ENCODE results near the gene ANTXR2.

Gene ANTXR2

DNA sequence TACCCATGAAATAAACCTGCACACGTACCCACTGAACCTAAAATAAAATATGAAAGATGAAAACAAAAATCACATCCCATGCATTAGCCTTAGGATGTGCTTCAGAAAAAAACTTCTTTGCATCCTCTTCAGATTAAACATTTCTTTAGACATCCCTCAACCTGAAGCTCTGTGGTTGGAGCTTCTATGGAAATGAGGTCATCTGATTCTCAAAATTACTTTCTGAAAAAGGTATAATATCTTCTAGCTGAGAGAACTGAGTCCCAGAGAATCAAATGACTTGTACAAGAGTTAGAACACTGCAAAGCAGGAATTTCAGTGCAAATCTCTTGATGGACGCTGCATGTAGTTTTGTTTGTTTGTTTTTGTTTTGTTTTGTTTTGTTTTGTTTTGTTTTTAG, 19.1 kb upstream of the ANTXR2 start:
- no peak for DNase-seq (ENCODE audit: low read depth in 1 of 2, low spot score in 1 of 2)

DNA sequence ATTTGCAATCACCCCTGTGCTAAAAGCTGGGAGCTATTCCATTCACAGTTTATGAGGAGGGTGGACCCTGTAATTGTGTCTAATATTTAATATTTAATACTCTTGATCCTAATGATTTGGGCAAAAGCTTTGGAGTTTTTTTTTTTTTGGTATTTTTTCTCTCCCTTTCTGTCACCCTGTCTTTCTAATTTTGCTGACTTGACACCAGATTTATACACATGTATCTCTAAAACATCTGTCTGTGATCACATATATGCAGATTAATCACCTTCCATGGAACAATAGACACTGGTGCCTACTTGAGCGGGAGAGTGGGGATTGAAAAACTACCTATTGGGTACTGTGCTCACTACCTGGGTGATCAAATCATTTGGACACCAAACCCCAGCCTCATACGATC, 18.7 kb upstream of the ANTXR2 start:
- DNase-seq (ENCODE audit: low read depth in 1 of 2, low spot score in 1 of 2) = no peak

DNA sequence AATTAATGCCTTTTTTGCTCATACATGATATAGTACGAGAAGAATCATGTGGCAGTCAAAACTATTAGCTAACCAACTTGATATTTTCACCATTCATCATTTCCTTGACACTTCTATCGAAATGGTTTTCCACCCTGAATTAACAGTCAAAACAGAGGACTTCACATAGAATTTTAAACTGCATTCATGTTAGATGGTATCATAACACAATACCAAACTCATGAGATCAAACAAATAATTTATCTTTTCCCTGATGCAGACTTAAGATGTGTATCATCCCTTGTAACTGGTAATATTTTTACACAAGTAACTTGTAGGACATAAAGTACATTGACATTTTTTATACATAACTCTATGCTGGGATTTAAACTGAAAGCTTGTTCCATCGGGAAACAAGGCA, 18.2 kb upstream of the ANTXR2 start:
- no peak for DNase-seq (ENCODE audit: low read depth in 1 of 2, low spot score in 1 of 2)

DNA sequence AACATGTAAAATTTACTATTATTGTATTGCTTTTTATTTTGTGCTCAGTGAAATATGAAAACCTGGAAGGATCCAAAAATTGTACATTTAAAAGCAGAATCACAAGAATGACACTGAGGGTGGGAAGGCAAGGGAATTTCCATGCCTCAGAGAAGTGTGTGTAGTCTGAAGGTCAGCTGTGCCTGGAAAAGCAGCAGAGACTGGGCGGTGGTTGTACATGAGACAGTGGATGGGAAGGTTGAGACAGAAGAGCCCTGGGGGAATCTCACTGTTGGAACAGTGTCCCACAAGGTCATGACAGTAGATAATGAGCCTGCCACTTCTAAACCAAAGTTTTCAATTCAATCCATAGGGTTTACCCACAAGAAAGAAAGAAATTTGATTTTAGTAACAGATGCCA, 17.1 kb upstream of the ANTXR2 start:
- DNase-seq (ENCODE audit: low read depth in 1 of 2, low spot score in 1 of 2) = no peak

DNA sequence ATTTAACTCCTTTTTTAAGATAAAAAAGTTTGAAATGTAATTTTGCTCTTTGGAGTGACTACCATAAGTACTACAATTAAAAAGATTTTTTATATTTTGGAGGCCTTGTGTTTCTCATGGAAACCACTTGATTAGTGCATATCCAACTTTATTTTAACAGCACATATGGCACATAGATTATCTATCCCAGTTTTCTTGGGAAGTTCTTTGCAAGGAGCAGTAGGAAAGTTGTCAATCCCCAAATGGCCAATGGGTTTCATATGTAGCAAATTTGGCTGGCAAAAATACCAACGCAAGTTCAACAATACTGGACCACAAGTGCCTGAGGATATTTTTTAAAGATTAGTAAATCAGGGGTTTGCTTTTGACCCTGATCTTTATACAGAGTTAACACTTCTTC, 15.4 kb upstream of the ANTXR2 start:
- no peak for DNase-seq (ENCODE audit: low read depth in 1 of 2, low spot score in 1 of 2)

DNA sequence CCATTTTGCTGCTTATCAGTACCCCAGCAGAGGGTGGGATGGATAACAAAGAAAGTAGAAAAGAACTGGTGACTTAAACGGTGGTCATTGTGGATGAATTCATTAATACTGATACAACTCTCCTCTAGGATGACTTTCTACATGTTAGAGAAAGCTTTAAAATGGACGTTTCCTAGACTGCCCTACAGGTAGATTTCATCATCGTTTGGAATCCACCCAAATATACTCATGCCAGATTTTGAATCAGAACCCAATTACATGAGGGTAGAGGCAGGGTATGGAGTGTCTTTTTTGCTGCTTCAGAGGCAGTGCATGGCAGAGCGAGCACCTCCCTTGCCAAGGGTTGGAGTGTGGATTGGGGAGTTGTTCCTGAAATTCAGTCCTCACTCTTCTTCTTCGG, 13.3 kb upstream of the ANTXR2 start:
- DNase-seq (ENCODE audit: low read depth in 1 of 2, low spot score in 1 of 2) = no peak

DNA sequence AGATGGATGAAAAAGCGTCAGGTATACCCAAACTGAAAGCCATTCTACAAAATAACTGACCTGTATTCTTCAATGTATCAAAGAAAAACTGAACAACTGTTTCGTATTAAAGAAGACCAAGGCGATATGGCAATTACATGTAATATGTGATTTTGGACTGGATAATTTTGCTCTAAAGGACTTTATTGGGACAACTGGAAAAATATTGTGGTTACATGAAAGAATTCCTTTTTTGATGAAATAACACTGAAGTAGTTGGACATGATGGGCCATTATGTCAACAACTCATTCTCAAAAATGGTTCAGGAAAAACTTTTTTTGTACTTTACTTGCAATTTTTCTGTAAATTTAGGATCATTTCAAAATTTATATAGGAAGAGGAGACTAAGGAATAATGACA, 12.1 kb upstream of the ANTXR2 start:
- no peak for DNase-seq (ENCODE audit: low read depth in 1 of 2, low spot score in 1 of 2)

DNA sequence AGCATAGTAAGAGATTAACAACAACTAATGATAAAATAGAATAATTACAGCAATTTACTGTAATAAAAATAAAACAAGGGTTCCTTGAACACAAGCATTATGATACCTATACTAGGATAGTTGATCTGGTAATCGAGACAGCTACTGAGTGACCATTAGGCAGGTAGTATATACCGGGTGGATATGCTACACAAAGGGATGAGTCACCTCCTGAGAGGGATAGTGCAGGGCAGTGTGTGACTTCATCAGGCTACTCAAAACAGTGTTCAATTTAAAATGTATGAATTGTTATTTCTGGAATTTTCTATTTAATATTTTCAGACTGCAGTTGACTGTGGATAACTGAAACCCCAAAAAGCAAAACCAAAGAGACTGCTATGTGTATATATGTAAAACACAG, 9.7 kb upstream of the ANTXR2 start:
- no peak for DNase-seq (ENCODE audit: low read depth in 1 of 2, low spot score in 1 of 2)

DNA sequence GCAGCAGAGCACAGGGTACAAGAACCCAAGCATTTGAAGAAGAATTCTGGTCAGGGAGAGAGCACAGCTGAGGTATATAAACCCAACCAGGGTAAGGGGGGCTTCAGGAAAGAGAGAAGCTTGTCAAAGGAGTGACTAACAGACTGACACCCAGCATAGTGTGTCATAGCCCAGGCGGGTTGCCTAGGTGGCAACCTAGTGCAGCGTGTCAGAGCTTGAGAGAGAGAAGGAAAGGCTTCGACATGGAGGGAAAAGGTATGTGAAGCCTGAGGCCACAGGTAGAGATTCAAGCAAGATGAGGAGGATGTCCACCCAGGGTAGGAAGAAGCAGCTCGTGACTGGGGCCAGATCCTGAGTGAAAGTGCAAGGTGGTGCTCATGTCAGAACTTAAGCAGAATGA, 8.5 kb upstream of the ANTXR2 start:
- no peak for DNase-seq (ENCODE audit: low read depth in 1 of 2, low spot score in 1 of 2)

DNA sequence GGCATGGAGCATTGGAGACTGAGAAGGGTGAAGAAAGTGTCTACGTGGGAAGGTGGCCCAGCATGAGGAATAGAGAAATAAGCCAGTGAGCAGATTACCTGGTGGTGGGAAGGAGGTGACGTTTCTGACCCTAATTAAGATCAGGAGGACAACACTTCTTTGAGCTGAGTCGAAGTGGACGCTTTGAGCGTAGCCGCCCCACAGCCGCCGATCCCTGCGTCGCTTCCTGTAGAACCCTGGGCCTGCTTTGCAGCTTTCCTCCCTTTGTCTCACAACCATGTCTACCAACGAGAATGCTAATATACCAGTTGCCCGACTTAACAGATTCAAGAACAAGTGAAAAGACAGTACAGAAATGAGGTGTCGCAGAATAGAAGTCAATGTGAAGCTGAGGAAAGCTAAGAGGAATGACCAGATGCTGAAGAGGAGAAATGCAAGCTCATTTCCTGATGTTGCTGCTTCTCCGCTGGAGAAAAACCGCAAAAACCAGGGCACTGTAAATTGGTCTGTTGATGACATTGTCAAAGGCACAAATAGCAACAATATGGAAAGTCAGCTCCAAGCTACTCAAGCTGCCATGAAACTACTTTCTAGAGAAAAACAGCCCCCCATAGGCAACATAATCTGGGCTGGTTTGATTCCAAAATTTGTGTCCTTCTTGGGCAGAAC, 6.4 kb upstream of the ANTXR2 start:
- no peak for DNase-seq (ENCODE audit: low read depth in 1 of 2, low spot score in 1 of 2)

DNA sequence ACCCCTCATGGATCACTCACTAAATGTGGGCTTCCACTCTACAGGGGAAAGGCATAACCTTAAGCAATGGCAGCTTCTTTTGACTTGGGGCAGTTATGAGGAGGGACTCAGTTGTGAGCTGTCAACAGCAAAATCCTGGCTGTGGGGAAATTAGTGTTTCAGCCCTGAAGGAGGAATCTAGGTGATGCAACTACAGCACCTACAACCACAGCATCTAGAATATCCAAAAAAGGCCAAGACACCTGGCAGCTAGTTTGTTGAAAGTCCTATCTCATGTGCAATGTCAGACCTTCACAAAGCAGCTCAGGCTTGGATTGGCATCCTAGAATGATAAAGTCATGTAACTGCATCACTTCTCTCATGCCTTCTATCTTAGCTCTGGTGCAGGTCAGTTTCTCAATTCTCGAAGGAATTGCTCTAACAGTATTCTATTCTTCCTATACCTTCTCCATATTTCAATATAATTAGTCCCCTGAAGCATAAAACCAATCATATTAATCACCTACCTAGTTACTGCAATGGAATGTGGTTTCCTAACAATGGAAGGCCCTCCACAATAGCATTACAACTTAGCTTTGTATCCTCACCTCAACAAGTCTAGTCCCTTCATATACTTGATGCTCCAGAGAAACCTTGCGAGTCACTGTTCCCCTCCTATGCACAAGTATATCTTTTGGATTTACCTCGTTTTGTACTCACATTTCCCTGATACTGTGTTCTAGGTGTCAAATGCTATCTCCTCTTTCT, 5.5 kb upstream of the ANTXR2 start:
- no peak for DNase-seq (ENCODE audit: low read depth in 1 of 2, low spot score in 1 of 2)

DNA sequence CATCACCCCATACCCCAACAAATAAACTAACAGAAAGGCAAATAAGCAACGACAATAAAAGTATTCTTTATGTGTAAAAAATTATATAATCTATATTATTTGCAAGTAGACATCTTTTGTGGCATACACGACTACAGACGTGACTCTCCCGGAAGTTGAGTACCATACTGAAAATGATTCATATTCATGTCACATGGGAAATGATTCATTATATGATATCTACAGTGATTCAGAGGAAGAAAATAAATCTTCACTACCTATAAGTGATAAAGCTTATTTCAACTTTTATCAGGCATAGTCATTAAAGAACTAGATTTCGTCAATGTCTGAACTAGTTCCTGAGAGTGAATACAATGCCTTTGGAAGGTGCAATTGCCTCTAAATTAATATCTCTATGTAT, 4.6 kb upstream of the ANTXR2 start:
- no peak for DNase-seq (ENCODE audit: low read depth in 1 of 2, low spot score in 1 of 2)

DNA sequence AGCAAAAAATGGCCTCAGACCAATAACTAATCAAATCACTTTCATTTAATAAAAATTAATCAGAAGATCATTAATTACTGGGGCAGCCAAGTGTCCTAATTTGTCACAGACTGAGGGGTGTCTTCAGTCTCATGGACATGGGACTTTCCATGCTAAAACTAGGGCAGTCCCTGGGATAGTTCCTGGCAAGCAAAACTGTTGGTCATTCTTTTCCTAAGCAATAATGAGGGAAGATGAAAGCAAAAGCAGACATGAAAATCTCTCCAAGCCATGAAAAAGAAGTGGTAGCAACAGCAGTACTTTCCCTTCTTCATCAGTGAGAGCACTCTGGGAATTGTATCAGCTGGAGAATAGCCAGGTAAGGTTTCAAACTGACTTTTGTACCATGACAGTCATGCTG, 3.7 kb upstream of the ANTXR2 start:
- no peak for DNase-seq (ENCODE audit: low read depth in 1 of 2, low spot score in 1 of 2)

DNA sequence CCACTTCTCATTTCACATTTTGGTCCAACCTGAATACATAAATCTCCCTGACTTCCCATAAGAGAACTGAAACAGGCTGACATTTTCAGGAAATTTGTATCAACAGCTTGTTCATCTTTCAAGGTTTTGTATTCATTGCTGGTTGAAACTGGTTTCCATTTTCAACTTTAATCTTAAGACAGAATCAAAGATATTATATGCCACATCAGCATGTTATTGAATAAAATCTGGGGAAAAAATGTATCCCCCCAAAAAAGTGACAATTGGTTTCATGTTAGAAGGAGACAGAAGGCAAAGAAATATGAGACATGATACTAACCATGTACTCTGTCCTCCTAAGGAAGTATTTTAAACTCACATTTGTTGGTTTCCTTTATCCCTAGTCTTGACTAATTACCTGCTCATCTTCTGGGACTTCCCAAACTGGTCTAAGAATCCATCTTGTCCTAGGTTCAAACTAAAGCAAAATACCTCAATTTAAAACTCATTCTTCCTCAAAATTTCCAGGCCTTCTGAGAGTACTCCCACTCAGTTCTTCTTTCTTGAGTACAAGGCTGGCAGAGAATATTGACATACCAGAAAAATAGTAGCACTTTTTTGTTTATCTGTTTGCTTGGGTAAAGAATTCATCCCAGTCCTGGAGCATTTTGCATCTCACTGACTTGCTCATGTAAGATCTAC, 3.1 kb upstream of the ANTXR2 start:
- no peak for DNase-seq (ENCODE audit: low read depth in 1 of 2, low spot score in 1 of 2)

DNA sequence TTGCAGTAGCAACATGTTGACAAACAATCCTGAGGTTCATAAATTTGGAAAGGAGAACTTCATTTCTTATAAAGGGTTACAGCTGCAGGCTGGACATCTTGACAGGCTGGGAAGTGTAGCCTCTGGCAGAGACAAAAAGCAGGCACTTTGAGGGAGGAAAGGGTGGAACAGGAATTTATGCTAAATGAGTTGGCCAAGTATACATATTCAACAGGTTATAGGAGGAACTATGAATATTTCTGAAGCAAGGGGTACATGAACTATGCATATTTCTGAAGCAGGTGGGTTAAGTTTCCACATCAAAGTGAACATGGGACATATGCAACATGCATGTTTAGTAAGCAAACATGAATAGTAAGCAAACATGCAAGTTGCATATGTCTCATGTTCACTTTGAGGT, 1.6 kb upstream of the ANTXR2 start:
- DNase-seq (ENCODE audit: low read depth in 1 of 2, low spot score in 1 of 2) = no peak

DNA sequence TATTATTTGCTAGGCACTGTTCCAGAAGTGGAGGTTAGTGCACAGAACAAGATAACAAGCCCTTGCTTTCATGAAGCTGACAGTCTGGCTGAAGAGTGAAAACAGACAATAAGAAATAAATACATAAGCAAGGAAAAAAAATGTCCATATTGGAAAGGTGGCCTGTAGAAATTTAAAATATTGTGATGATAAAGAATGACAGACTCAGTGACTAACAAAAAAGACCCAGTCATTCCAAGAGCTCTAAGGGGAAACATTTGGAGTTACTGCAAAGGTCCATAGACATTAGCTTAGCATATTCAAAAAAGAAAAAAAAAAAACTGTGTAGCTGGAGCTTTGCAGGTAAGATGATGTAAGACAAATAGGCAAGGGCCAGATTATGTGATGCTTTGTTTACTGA, 1.0 kb upstream of the ANTXR2 start:
- DNase-seq (ENCODE audit: low read depth in 1 of 2, low spot score in 1 of 2) = no peak

DNA sequence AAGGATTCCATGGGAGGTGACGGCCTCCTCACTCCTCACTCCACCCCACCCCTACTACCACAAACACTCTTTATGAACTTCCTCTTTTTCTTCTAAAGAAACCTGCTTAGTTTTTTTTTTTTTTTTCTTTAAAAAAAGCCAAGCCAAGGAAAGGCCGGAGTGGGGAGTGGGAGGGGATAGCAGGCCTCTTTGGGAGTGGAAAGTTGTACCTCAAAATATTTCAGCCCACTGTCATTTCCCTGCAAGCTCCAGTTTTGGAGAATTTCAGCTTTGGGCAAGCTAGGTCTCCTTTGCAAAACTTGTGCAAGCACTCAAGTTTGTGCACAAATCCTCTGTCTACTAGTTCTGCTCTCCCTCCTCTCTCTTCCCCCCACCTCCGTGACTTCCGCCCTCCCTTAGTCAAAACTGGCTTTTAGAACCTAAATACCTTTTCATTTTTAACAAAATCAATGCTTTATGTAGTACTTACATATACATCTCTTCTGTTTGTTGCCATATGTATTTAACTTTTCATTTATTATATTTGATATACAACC, 512 bp upstream of the ANTXR2 start:
- DNase-seq (ENCODE audit: low read depth in 1 of 2, low spot score in 1 of 2) = no peak

DNA sequence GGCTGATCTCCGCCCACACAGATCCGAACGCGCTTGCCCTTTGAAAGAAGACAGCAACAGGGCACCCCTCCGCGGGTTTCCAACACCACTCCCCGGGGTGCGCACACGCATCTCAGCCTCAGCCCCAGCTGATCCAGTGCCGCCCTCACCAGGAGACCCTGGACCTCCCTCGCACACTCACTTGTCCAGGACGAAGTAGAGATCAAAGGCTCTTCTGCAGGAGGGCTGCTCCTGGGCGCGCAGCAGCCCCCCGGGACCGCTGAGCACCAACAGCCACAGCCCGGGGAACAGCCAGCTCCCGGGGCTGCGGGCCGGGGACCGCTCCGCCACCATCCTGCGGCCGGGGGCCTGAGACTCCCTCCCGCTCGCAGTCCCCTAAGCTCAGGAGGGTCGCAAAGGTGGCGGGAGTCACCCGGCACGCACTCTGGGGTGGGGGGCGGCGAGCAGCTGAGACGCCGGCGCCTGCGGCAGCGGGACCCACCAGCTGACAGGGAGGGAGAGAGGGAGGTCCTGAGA, 743 bp downstream of the ANTXR2 start:
- peak; percentile 5 to 43 for DNase-seq (ENCODE audit: low read depth in 1 of 2, low spot score in 1 of 2)

DNA sequence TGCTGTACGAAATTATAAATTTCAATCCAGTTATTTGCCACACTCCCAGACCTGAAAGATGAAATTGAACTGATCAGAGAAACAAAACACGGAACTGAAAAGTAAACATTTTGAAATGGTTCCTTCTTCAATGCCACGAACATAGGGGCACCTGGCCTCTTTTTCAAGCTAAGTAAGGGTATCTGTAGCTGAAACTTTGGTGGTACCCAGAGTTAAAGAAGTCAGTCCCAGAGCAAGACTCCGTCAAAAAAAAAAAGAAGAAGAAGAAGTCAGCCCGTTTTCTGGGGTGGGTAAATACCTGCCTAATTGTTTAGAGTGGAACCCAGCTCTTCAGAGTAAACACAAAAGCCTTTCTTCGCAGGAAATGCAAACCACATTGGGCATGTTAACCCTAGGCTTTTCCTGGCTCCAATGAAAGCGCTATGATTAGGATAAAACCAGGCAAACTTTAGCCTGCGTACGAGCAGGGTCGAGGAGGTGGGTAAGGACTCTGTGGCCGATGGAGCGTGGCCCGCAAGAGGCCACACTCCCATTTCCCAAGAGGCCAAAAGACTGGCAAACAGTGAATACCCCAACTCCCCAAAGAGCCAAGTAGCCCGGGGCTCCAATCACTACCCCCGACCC, 1.3 kb downstream of the ANTXR2 start:
- DNase-seq (ENCODE audit: low read depth in 1 of 2, low spot score in 1 of 2) = no peak

DNA sequence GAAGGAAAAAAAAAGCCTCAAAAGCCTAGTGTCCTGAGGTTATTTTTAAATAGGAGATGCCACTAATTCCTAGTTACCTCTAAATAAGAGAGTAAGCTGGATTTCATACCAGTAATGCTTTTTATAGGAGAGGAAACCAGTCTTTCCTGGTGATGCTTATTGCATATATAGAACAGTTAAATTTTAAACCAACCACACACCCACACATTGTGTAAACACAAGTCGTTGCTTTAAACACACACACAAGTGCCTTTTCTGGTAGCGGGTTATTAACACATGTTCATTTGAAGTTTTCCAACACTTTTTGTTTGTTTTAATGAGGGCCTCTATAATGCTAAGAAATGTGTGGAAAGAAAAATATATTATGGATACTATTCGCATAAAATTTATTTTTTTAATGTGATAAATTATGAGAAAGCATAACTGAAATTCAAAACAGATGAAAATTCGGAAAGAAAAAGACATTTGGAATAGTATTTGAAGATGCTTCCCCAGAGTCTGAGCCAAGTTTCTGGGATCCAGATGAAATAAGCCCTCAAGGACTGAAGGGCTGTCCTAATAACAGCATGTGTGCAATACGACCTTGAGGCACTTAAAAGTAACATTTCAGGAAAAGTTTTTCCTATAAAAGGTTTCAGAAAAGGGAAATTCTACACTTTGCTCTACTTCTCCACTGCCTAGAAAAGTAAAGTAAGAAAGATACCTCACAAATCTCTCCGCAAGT, 2.0 kb downstream of the ANTXR2 start:
- no peak for DNase-seq (ENCODE audit: low read depth in 1 of 2, low spot score in 1 of 2)
